Measurements from ENCODE around the gene EFHC1.

DNA sequence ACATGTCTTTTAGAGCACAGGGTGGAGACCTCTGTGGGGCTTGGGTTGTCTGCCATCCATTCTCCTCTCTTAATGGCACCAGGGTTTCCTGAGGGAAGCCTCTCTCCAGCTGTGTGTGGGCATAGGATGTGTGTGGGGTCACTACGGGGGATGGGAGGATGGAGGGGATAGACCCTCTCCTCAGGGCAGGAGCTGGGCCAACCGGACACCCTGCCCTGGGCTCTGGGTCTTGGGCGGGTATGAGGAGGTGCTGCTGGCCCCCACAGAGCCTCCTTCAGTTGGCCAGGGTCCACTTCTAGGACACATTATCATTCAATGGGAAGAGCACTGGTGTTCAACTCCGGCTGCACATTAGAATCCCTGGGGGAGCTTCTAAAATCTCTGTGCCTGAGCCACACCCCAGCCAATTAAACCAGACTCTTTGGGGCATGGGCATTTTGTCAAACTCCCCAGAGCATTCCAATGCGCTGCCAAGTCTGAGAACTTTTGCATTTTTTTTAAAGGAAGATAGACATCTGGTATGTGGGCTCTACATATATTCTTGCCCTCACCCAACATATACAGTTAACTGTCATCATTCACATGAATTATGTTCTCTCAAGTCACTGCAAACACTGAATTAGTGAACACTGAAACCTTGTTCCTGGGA, 118.2 kb downstream of the EFHC1 start:
- TF ChIP-seq EZH2 (IDR thresholded peaks at IDR 0.05): no peak
- TF ChIP-seq, protein P1, sequence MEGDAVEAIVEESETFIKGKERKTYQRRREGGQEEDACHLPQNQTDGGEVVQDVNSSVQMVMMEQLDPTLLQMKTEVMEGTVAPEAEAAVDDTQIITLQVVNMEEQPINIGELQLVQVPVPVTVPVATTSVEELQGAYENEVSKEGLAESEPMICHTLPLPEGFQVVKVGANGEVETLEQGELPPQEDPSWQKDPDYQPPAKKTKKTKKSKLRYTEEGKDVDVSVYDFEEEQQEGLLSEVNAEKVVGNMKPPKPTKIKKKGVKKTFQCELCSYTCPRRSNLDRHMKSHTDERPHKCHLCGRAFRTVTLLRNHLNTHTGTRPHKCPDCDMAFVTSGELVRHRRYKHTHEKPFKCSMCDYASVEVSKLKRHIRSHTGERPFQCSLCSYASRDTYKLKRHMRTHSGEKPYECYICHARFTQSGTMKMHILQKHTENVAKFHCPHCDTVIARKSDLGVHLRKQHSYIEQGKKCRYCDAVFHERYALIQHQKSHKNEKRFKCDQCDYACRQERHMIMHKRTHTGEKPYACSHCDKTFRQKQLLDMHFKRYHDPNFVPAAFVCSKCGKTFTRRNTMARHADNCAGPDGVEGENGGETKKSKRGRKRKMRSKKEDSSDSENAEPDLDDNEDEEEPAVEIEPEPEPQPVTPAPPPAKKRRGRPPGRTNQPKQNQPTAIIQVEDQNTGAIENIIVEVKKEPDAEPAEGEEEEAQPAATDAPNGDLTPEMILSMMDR (IDR thresholded peaks at IDR 0.05): no peak

Data from neural progenitor cell (in vitro differentiated cells).